Type B pancreatic cell (in vitro differentiated cells): ENCODE data around the gene FPR2. TPM values are rescaled to one million over a fixed set of nuclear protein-coding genes. Genes with fewer than 3 reads are reported as not detected.

Experiments used
- DNase-seq: peaks from one replicate; pipeline ENCODE4 v3.0.0; 2021; ENCODE audit warnings: mixed read lengths; ENCODE audit not compliant: unreplicated experiment; ENCODE audit errors: extremely low spot score
- H3K27ac Mint-ChIP-seq: 2 replicates; pipeline ENCODE4 v1.8.0; 2021; ENCODE audit warnings: mild to moderate bottlenecking, mixed read lengths
- H3K27me3 Mint-ChIP-seq: 2 replicates; pipeline ENCODE4 v1.8.0; 2021; ENCODE audit warnings: mixed read lengths
- H3K36me3 Mint-ChIP-seq: 2 replicates; pipeline ENCODE4 v1.8.0; 2021; ENCODE audit warnings: mixed read lengths
- H3K4me1 Mint-ChIP-seq: one replicate; pipeline ENCODE4 v1.8.0; 2021; ENCODE audit warnings: mixed read lengths; ENCODE audit not compliant: unreplicated experiment
- H3K4me3 Mint-ChIP-seq: 2 replicates; pipeline ENCODE4 v1.8.0; 2021; ENCODE audit warnings: mild to moderate bottlenecking, mixed read lengths
- H3K9me3 Mint-ChIP-seq: 2 replicates; pipeline ENCODE4 v1.8.0; 2021; ENCODE audit warnings: mixed read lengths
- total RNA-seq: library from RNA; stranded (reverse); gene quantifications from 2 replicates; pipeline ENCODE4 v1.2.1, GENCODE V29; 2021; ENCODE audit warnings: low replicate concordance
- TF ChIP-seq, protein P1 (sequence below): fragments of 200-600 bp; sonication (generic); conservative IDR thresholded peaks from 2 replicates; pipeline ENCODE4 v1.5.0; 2021; ENCODE audit warnings: antibody characterized with exemption, mild to moderate bottlenecking

The FPR2 gene
- total RNA-seq, 1 donor from 2014 or later = not detected

DNA sequence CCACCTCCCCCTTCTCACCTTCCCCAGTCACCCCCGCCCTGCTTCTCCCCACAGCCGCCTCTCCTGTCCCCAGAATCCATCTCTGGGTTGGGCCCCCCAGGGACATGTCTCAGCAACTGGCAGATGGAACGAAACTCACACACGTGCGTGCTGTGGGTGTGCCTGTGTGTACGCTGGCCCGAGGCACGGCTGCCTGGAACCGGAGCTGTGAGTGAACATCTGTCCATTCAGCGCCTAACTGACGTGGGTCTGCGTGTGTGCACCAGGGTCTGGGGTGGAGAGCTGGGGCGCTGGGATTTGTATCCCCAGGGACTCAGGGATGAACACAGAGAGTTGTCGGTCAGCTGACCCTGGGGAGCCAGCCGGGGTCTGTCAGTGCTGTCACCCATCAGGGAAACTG lies 36.4 kb upstream of the FPR2 start:
- peak overlapping the region; percentile 59 for H3K27ac Mint-ChIP-seq
- no peaks in the 10 kb centered on the region for H3K36me3 Mint-ChIP-seq
- H3K4me1 Mint-ChIP-seq = peaks cover 6% of the 10 kb centered on the region
- TF ChIP-seq, protein P1, sequence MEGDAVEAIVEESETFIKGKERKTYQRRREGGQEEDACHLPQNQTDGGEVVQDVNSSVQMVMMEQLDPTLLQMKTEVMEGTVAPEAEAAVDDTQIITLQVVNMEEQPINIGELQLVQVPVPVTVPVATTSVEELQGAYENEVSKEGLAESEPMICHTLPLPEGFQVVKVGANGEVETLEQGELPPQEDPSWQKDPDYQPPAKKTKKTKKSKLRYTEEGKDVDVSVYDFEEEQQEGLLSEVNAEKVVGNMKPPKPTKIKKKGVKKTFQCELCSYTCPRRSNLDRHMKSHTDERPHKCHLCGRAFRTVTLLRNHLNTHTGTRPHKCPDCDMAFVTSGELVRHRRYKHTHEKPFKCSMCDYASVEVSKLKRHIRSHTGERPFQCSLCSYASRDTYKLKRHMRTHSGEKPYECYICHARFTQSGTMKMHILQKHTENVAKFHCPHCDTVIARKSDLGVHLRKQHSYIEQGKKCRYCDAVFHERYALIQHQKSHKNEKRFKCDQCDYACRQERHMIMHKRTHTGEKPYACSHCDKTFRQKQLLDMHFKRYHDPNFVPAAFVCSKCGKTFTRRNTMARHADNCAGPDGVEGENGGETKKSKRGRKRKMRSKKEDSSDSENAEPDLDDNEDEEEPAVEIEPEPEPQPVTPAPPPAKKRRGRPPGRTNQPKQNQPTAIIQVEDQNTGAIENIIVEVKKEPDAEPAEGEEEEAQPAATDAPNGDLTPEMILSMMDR = no peak
- no peak for DNase-seq
- no peaks in the 10 kb centered on the region for H3K9me3 Mint-ChIP-seq
- H3K4me3 Mint-ChIP-seq = no peak overlapping the region
- peaks cover 70% of the 10 kb centered on the region for H3K27me3 Mint-ChIP-seq

DNA sequence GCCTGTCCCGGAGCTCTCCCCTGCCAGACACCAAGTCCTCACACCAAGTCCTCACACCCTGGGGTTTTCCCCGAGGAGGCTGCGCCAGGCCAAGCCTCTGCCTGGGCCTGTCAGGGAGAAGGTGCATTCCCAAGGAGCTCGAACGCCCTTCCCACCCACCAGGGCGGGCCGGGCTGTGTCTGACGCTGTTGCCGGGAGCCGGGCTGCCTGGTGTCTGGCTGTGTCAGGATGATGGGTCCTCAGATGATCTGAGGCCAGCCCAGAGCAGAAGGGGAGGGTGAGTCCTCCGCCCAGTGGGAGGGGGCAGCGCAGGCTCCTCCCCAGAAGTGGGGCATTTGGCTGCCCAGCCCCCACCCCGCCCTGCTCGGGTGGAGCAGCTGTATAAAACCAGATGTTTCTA lies 34.9 kb upstream of the FPR2 start:
- H3K36me3 Mint-ChIP-seq = no peaks in the 10 kb centered on the region
- no peak overlapping the region for H3K4me3 Mint-ChIP-seq
- no peak for DNase-seq
- H3K9me3 Mint-ChIP-seq = no peaks in the 10 kb centered on the region
- peak overlapping the region; percentile 37 for H3K27ac Mint-ChIP-seq
- TF ChIP-seq, protein P1 = no peak
- peaks cover 6% of the 10 kb centered on the region for H3K4me1 Mint-ChIP-seq
- peaks cover 57% of the 10 kb centered on the region for H3K27me3 Mint-ChIP-seq

DNA sequence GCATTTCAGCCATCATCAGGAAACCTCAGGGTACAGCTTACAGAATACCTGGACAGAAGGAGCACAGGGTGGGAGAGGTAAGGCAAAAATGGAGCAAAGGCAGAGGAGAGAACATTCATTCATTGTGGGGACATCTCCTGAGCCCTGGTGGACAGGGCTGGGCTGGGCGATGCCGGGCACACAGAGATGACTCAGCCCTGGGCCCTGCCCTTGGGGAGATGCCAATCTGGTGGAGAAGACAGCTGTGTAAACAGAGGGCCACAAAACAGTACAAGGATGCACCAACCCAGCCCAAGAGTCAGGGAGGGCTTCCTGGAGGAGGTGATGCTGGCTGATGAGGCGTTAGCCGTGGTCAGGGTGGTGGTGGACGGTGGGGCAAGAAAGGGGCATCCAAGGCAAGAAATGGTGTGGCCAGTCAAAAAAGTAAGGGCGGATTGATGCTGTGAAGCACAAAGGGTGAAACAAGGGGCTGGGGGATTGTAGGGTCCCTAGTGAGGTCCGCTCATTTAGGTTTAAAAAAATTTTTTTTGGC lies 33.6 kb upstream of the FPR2 start:
- Mint-ChIP-seq H3K4me1 (peaks cover 6% of the 10 kb centered on the region), H3K27me3 (peaks cover 46% of the 10 kb centered on the region), H3K9me3 (no peaks in the 10 kb centered on the region), H3K27ac (no peak overlapping the region), H3K36me3 (no peaks in the 10 kb centered on the region), H3K4me3 (no peak overlapping the region)
- TF ChIP-seq, protein P1 = no peak
- DNase-seq = no peak

DNA sequence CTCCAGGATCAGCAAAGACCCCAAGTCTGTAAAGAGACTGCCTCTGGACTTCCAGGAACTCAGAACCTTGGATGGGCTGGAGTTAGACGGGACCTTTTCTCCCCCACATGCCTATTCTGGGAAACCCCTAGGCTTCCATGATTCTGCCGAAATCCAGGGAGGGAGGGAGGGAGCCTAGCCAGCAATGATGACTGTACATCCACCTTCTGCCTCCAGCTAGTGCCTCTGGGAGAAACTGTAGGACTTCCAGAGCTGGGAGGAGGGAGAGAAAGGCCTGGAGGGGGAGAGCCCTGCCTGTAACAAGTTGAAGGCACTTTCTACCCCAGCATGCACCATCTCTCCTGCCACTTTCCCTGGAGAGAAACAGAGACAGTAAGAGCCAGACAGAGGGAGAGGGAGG lies 31.2 kb upstream of the FPR2 start:
- Mint-ChIP-seq H3K36me3 (no peaks in the 10 kb centered on the region), H3K9me3 (no peaks in the 10 kb centered on the region), H3K4me1 (peaks cover 6% of the 10 kb centered on the region), H3K27me3 (peaks cover 25% of the 10 kb centered on the region), H3K27ac (no peak overlapping the region), H3K4me3 (no peak overlapping the region)
- no peak for DNase-seq
- TF ChIP-seq, protein P1 = no peak

DNA sequence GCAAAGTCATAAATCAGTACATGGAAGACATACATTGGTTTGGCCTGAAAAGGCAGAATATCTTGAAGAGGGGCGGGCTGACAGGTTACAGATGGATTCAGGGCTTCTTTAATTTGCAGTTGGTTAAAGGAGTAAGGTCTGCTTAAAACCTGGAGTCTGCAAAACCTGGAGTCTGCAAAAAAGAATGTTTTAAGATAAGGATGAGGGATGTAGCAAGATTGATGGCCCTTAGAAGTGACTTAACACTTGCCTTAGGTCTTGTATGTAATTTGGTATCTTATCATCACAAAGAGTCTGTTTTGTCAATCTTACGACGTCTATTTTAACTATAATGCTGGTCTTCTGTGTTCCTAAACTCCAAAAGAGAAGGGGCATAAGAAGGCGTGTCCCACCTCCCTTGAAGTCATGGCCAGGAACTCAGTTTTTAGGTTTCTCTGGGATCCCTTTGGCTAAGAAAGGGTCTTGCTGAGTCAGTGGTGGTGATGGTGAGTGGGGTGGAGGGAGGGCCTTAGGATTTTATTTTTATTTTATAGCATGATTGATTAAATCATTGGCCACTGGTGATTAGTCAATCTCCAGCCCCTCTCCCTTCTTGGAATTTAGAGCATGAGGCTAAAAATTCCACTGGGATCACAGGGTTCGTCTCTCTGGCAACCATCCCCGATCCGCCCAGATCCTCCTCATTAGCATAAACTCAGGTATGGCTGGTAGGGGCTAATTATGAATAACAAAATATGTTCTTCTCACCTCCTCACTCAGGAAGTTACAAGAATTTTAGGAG lies 27.0 kb upstream of the FPR2 start:
- H3K4me3 Mint-ChIP-seq = no peak overlapping the region
- H3K27me3 Mint-ChIP-seq = peaks cover 4% of the 10 kb centered on the region
- TF ChIP-seq, protein P1 = no peak
- H3K36me3 Mint-ChIP-seq = no peaks in the 10 kb centered on the region
- DNase-seq = no peak
- no peaks in the 10 kb centered on the region for H3K4me1 Mint-ChIP-seq
- H3K27ac Mint-ChIP-seq = no peak overlapping the region
- H3K9me3 Mint-ChIP-seq = no peaks in the 10 kb centered on the region
